ENCODE measurements around the gene PTPRG.

The PTPRG gene

GRCh38 chr3:61806810-61807209 lies 245.4 kb downstream of the PTPRG start:
- H3K4me1 ChIP-seq (ENCODE audit: control insufficient read depth, low read length): no peaks in the 10 kb centered on the region
- H4K20me1 ChIP-seq (ENCODE audit: control insufficient read depth, insufficient read depth, low read depth, low read length): no peaks in the 10 kb centered on the region
- H3K79me2 ChIP-seq (ENCODE audit: control insufficient read depth, low read length): no peaks in the 10 kb centered on the region
- TF ChIP-seq CTCF (IDR thresholded peaks at IDR 0.05; ENCODE audit: low read depth, low read length, poor library complexity, severe bottlenecking) (no peak), EZH2phosphoT487 (IDR thresholded peaks at IDR 0.05; ENCODE audit: borderline replicate concordance, low read length) (no peak)
- no peak overlapping the region for H3K4me3 ChIP-seq (ENCODE audit: low read length)
- no peaks in the 10 kb centered on the region for H3K9me2 ChIP-seq (replicated peaks; ENCODE audit: control insufficient read depth, low read length)
- no peak overlapping the region for H3K4me2 ChIP-seq (ENCODE audit: low read length)
- H3K27ac ChIP-seq (ENCODE audit: low read depth, low read length): no peak overlapping the region
- no peaks in the 10 kb centered on the region for H3K9me3 ChIP-seq (ENCODE audit: control insufficient read depth, insufficient read depth, low read length)
- no peaks in the 10 kb centered on the region for H3F3A ChIP-seq (ENCODE audit: control insufficient read depth, insufficient read depth)
- H3K27me3 ChIP-seq (ENCODE audit: control insufficient read depth, low read length): no peaks in the 10 kb centered on the region
- H3K36me3 ChIP-seq (ENCODE audit: control insufficient read depth, low read length): no peaks in the 10 kb centered on the region

- H3K9me3 ChIP-seq (ENCODE audit: control insufficient read depth, insufficient read depth, low read length): no peaks in the 10 kb centered on the region
- H3F3A ChIP-seq (ENCODE audit: control insufficient read depth, insufficient read depth): no peaks in the 10 kb centered on the region
- no peak overlapping the region for H3K4me3 ChIP-seq (ENCODE audit: low read length)
- TF ChIP-seq EZH2phosphoT487 (IDR thresholded peaks at IDR 0.05; ENCODE audit: borderline replicate concordance, low read length) (no peak), CTCF (IDR thresholded peaks at IDR 0.05; ENCODE audit: low read depth, low read length, poor library complexity, severe bottlenecking) (no peak)
- H3K27me3 ChIP-seq (ENCODE audit: control insufficient read depth, low read length): no peaks in the 10 kb centered on the region
- no peaks in the 10 kb centered on the region for H4K20me1 ChIP-seq (ENCODE audit: control insufficient read depth, insufficient read depth, low read depth, low read length)
- no peak overlapping the region for H3K27ac ChIP-seq (ENCODE audit: low read depth, low read length)
- no peak overlapping the region for H3K4me2 ChIP-seq (ENCODE audit: low read length)
- no peaks in the 10 kb centered on the region for H3K9me2 ChIP-seq (replicated peaks; ENCODE audit: control insufficient read depth, low read length)
- H3K4me1 ChIP-seq (ENCODE audit: control insufficient read depth, low read length): no peaks in the 10 kb centered on the region
- H3K36me3 ChIP-seq (ENCODE audit: control insufficient read depth, low read length): no peaks in the 10 kb centered on the region
- no peaks in the 10 kb centered on the region for H3K79me2 ChIP-seq (ENCODE audit: control insufficient read depth, low read length)
Measured at GRCh38 chr3:61807865-61808276, 246.5 kb downstream of the PTPRG start.

- H3K79me2 ChIP-seq (ENCODE audit: control insufficient read depth, low read length): no peaks in the 10 kb centered on the region
- no peak overlapping the region for H3K27ac ChIP-seq (ENCODE audit: low read depth, low read length)
- H3F3A ChIP-seq (ENCODE audit: control insufficient read depth, insufficient read depth): no peaks in the 10 kb centered on the region
- no peaks in the 10 kb centered on the region for H3K9me2 ChIP-seq (replicated peaks; ENCODE audit: control insufficient read depth, low read length)
- H3K4me3 ChIP-seq (ENCODE audit: low read length): no peak overlapping the region
- no peaks in the 10 kb centered on the region for H3K4me1 ChIP-seq (ENCODE audit: control insufficient read depth, low read length)
- H3K27me3 ChIP-seq (ENCODE audit: control insufficient read depth, low read length): no peaks in the 10 kb centered on the region
- TF ChIP-seq EZH2phosphoT487 (IDR thresholded peaks at IDR 0.05; ENCODE audit: borderline replicate concordance, low read length): no peak
- no peak for TF ChIP-seq CTCF (IDR thresholded peaks at IDR 0.05; ENCODE audit: low read depth, low read length, poor library complexity, severe bottlenecking)
- H3K36me3 ChIP-seq (ENCODE audit: control insufficient read depth, low read length): no peaks in the 10 kb centered on the region
- H3K4me2 ChIP-seq (ENCODE audit: low read length): no peak overlapping the region
- H3K9me3 ChIP-seq (ENCODE audit: control insufficient read depth, insufficient read depth, low read length): no peaks in the 10 kb centered on the region
- H4K20me1 ChIP-seq (ENCODE audit: control insufficient read depth, insufficient read depth, low read depth, low read length): no peaks in the 10 kb centered on the region
Measured at GRCh38 chr3:61808526-61808925, 247.2 kb downstream of the PTPRG start.

GRCh38 chr3:61808999-61809398 lies 247.6 kb downstream of the PTPRG start:
- Histone ChIP-seq H3K27ac (ENCODE audit: low read depth, low read length) (no peak overlapping the region), H4K20me1 (ENCODE audit: control insufficient read depth, insufficient read depth, low read depth, low read length) (no peaks in the 10 kb centered on the region), H3K36me3 (ENCODE audit: control insufficient read depth, low read length) (no peaks in the 10 kb centered on the region), H3F3A (ENCODE audit: control insufficient read depth, insufficient read depth) (no peaks in the 10 kb centered on the region), H3K4me1 (ENCODE audit: control insufficient read depth, low read length) (no peaks in the 10 kb centered on the region), H3K9me3 (ENCODE audit: control insufficient read depth, insufficient read depth, low read length) (no peaks in the 10 kb centered on the region), H3K79me2 (ENCODE audit: control insufficient read depth, low read length) (no peaks in the 10 kb centered on the region), H3K4me2 (ENCODE audit: low read length) (no peak overlapping the region), H3K9me2 (replicated peaks; ENCODE audit: control insufficient read depth, low read length) (no peaks in the 10 kb centered on the region), H3K4me3 (ENCODE audit: low read length) (no peak overlapping the region), H3K27me3 (ENCODE audit: control insufficient read depth, low read length) (no peaks in the 10 kb centered on the region)
- no peak for TF ChIP-seq EZH2phosphoT487 (IDR thresholded peaks at IDR 0.05; ENCODE audit: borderline replicate concordance, low read length)
- no peak for TF ChIP-seq CTCF (IDR thresholded peaks at IDR 0.05; ENCODE audit: low read depth, low read length, poor library complexity, severe bottlenecking)

All from DOHH2 (cell line).